Stimulated activated CD4-positive, alpha-beta T cell treated with anti-CD3 and anti-CD28 coated beads, Interleukin-15, amount 100 ng/mL, for 24 hours (primary cell): Measurements from ENCODE around the gene ARHGAP36.

Experiments used
- DNase-seq: peaks from one replicate; pipeline ENCODE4 v3.0.0-alpha.2; 2020

The ARHGAP36 gene

DNA sequence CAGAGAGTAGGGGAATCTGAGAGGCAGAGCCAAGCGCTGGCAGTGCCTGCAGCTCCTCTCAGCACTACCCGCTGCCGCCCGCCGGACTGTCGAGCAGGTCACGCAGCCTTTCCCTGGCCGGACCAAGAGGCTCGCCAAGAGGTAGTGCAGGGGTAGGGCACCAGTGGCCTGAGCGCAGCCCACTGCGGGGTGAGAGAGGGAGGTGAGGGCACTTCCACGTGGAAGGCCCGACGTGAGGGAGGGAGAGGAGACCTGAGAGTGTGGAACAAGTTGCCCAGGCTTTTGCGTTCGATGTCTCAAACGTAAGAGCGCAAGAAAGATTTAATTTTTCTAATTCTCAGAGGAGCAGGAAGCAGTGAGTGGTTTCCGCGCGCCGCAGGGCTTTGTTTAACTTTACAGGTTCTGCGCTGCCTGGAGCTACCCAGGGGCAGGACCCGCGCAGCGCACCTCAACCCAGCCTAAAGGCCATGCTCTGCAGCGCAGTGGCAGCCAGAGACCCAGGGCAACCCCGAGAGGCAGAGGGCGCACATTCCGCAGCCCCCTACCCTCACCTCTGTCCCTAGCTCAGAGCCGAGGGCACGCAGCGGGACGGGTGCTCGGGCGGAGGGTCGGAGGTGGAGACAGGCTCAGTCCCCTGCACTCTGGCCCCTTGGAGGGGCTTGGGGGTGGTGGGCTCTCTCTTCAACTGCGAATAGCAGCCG is 14.9 kb downstream of the ARHGAP36 start:
- DNase-seq, result no peak

DNA sequence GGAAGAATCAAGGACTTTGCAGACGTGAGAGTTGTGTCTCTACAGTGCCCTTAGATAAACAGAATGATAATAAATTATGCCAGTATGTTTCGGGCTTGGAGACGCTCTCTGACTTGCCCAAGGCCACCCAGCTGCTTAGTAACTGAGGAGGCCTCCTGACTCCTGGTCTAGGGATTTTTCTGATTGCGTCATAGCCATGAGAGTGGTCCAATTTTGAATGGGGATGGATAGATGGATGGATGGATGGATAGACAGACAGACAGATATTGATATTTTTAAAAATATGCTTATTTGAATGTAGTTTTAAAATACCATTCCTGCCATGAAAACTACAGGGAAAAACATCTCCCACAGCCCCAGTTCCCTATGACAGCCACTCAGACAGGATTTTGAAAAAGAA is 15.5 kb downstream of the ARHGAP36 start:
- DNase-seq, result no peak

GRCh38 chrX:131081772-131082740 is 23.9 kb downstream of the ARHGAP36 start:
- DNase-seq, result no peak

- DNase-seq, result no peak
These were observed 25.5 kb downstream of the ARHGAP36 start for GRCh38 chrX:131083510-131084142.

DNA sequence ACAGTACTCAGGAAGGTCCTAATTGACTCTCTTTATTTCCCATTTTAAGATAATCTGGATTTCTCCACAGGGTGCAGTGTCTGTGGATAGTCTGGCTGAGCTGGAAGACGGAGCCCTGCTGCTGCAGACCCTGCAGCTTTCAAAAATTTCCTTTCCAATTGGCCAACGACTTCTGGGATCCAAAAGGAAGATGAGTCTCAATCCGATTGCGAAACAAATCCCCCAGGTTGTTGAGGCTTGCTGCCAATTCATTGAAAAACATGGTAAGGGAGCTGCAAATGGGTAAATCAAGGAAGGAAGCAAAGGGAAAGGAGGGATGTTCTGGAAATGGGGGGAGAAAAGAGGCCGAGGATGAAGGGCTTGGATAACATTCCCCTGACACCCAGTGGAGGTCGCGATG is 26.0 kb downstream of the ARHGAP36 start:
- DNase-seq, result no peak

DNA sequence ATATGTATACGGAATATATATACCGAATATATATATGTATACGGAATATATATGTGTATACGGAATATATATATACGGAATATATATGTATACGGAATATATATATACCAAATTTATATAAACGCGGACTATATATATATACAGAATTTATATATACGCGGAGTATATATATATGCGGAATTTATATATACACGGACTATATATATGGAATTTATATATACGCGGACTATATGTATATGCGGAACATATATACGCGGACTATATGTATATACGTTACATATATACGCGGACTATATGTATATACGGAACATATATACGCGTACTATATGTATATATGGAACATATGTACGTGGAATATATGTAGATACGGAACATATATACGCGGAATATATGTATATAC is 78.6 kb downstream of the ARHGAP36 start:
- DNase-seq, result no peak

GRCh38 chrX:131139072-131139471 is 80.9 kb downstream of the ARHGAP36 start:
- DNase-seq, result no peak
